ENCODE results near the gene ASZ1.
A peak's percentile ranks its signal among the peaks of the same experiment; 100 is the strongest.

ASZ1 gene

GRCh38 chr7:117338020-117338419, 89.3 kb downstream of the ASZ1 start:
- no peak for DNase-seq (ENCODE audit: low spot score)

DNA sequence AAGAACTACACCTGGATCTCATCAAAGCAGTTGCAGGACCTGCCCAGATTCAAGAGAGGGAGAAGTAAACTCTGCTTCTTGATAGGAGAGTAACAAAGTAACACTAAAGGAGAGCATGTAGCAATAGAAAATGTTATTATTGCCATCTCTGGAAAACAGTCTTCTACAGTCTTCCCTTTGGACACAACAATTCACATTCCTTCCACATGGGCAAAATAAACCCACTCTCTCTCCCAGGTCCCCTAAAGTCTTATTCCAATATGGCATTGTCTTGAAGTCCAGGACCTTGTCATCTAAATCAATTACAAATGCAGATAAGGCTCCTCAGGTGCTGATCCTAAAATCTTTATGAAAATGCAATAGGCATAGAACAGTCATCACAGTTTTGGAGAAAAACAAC, 94.1 kb downstream of the ASZ1 start:
- no peak for DNase-seq (ENCODE audit: low spot score)

DNA sequence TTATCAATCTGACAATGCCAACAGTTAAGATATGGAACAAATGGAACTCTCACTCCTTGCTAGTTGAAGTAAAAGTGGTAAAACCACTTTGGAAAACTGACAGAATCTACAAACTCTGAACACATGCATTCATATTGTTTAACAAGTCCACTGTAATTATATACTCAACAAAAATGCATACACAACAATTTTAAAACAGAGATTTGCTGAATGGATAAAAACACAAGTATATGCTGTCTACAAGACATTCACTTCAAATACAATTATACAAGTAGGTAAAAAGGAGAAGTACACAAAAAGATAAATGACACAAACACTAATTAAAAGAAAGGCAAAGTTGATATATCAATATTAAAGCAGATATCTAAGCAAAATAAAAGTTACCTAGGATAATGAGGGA, 95.3 kb downstream of the ASZ1 start:
- no peak for DNase-seq (ENCODE audit: low spot score)

DNA sequence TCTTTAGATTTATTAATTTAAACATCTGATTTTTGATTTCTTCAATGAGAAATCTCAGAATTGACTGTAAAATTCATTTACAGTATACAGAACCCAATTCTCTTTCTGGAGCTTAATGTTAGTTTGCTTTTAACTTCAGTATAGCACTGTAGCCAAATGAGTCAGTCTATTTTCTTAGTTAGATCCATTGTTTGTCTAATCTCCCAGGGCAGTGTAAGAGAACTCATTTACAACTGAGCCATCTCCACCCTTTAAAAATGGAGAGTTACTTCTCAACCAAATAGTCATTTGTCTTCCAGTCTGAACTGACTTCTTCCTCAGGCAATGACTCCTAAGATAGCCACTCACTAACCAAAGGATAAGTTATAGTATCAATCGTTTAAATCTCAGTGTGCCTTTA, 101.5 kb downstream of the ASZ1 start:
- DNase-seq (ENCODE audit: low spot score) = no peak

GRCh38 chr7:117324960-117325359, 102.3 kb downstream of the ASZ1 start:
- DNase-seq (ENCODE audit: low spot score) = no peak

DNA sequence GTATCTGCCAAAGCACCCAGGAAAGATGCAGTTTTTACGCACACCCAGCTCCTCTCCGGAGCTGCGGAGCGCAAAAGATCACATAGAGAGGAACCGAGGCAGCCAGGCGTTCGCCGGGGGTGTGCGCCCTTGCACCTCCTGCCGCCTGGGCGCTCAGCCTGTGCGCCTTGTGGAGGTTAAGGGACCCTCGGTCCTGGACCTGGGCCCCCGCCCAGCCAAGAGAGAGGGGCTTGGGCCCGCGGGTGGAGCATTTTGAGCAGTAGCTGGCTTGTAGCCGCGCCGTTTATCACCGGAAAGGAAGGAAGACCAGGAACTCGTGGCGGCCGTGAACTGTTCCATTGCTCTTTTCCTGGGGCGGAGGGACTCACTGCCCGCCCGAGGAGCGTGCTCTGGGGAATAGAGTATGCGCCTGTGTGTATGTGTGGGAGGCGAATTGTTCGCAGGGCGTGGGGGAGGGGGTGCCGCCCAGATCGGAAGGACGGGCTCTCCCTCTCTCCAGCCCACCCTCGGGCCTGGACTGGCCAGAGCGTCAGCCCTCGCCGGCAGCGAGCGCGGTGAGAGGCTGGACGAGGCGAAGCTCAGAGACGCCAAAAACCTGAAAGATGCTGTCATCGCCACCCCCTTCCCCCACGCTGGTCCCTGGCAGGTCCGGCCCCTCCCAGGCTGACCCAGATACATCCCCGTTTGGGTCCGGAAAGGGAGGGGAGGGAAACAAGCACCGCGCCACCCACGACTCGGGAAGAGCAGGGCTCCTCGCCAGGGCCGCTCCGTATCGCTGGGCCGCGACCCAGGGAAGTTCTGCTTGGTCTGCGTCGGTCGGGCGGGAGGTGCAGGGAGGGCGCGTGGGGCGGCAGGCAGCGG, 103.2 kb downstream of the ASZ1 start:
- DNase-seq (ENCODE audit: low spot score) = peak; percentile 73

GRCh38 chr7:117323305-117323850, 103.9 kb downstream of the ASZ1 start:
- no peak for DNase-seq (ENCODE audit: low spot score)

GRCh38 chr7:117322741-117323304, 104.5 kb downstream of the ASZ1 start, which contains the start of gene WNT2:
WNT2 (minus strand) TSS chr7:117323058; CDS start chr7:117322989, 69 bp downstream.
- no peak for DNase-seq (ENCODE audit: low spot score)

DNA sequence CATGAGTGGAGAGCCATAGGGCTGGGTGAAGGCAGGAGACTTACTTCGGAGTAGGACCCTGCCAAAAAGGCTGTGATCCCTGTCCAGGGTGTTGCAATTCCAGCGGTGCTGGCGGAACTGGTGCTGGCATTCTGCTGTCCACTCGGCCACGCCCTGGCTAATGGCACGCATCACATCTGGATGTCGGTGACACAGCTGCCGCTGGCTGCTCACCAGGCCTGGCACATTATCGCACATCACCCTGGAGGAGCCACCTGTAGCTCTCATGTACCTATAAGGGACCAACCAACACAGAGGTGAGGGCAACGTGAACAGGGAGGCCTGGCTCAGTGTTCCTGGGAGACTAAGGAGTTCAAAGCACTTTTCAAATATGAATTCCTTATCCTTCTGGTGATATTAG, 106.8 kb downstream of the ASZ1 start:
- DNase-seq (ENCODE audit: low spot score) = no peak

DNA sequence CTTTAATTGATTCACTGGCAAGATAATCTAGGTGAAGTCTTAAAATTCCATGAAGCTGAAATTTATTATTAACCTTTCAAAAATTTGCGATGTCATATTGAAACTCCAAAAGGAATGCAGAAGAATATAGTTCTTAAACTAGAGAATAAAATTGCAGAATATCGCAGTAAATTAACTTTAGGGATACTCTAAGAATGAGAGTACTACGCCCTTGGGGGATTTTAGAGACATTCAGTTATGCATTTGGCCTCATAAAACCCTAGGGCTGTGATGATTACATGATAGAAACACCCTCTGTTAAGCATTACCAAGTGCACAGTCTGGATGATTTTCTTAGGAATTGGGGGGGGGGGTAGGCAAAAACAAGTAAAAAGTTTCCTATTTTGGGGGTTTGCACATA, 108.1 kb downstream of the ASZ1 start:
- no peak for DNase-seq (ENCODE audit: low spot score)

- no peak for DNase-seq (ENCODE audit: low spot score)
Measured at GRCh38 chr7:117313582-117313981, 113.7 kb downstream of the ASZ1 start.

Measured in left forelimb (tissue), 1 donor.